DMS53 (cell line): ENCODE measurements around the gene LTB.

ENCODE experiments used
- DNase-seq: peaks from one replicate; lab custom pipeline; 2025; lab: John Stamatoyannopoulos, UW

Gene LTB

GRCh38 chr6:31546958-31547726 is 35.1 kb downstream of the LTB start, which contains the start of gene NFKBIL1:
NFKBIL1 (plus strand) TSS chr6:31547608; CDS start chr6:31547695, 87 bp downstream.
- peak; percentile 97 for DNase-seq

- DNase-seq = peak; percentile 98
Observed at GRCh38 chr6:31546339-31546957, 35.8 kb downstream of the LTB start, which contains the start of gene ATP6V1G2. ATP6V1G2 (minus strand) TSS chr6:31546608; CDS start chr6:31546559, 49 bp downstream.

GRCh38 chr6:31545291-31545690 is 36.9 kb downstream of the LTB start:
- no peak for DNase-seq

GRCh38 chr6:31544676-31545075 is 37.5 kb downstream of the LTB start:
- no peak for DNase-seq

GRCh38 chr6:31543639-31544038 is 38.6 kb downstream of the LTB start:
- DNase-seq = no peak

- peak; percentile 99 for DNase-seq
Observed at GRCh38 chr6:31541658-31542521, 40.3 kb downstream of the LTB start, which contains the start of gene DDX39B. DDX39B (minus strand) TSS chr6:31542003; CDS start chr6:31540532, 1,471 bp downstream.

- DNase-seq = peak; percentile 75
Observed at GRCh38 chr6:31541059-31541657, 41.1 kb downstream of the LTB start.

- no peak for DNase-seq
Observed at GRCh38 chr6:31540640-31541039, 41.6 kb downstream of the LTB start.

GRCh38 chr6:31538805-31539400 is 43.3 kb downstream of the LTB start:
- no peak for DNase-seq

GRCh38 chr6:31535538-31536324 is 46.5 kb downstream of the LTB start:
- DNase-seq = no peak

GRCh38 chr6:31534521-31535040 is 47.6 kb downstream of the LTB start:
- DNase-seq = no peak

- no peak for DNase-seq
Observed at GRCh38 chr6:31534011-31534410, 48.2 kb downstream of the LTB start.

- DNase-seq = no peak
Observed at GRCh38 chr6:31533455-31533841, 48.8 kb downstream of the LTB start.

GRCh38 chr6:31532644-31533454 is 49.4 kb downstream of the LTB start:
- peak; percentile 22 for DNase-seq

GRCh38 chr6:31531771-31532643 is 50.2 kb downstream of the LTB start:
- no peak for DNase-seq

- DNase-seq = no peak
Observed at GRCh38 chr6:31531162-31531561, 51.1 kb downstream of the LTB start.

- DNase-seq = peak; percentile 25
Observed at GRCh38 chr6:31530659-31531058, 51.6 kb downstream of the LTB start.
